ENCODE measurements around the gene RAB8B.

DNA sequence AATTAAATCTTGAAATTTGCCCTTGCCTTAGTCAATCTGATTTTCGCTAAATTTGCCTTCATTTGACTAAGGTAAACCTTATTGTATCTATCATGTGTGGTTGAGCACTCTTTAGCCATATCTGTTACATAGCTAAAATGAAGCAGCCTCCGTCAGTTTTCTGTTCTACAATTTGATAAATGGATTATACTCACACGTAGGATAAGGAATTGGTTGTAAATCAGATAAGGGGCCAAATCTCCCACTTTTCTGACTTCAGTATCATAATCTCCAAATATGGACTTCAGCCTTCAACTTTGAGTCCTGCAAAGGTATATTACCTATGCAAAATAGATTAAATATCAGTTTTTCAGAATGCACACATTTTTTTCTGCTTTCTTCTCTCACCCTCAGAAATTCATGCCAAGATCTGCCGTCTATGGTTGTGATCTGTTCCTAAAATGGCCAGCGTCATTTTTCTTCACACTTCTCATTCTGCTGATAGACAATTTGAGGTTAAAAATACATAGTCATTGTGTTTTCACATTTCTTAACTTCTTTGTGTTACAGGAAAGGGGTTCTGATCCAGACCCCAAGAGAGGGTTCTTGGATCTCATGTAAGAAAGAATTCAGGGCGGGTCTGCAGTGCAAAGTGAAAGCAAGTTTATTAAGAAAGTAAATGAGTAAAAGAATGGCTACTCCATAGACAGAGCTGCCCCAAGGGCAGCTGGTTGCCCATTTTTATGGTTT, 36.9 kb downstream of the RAB8B start:
- TF ChIP-seq, protein P1, sequence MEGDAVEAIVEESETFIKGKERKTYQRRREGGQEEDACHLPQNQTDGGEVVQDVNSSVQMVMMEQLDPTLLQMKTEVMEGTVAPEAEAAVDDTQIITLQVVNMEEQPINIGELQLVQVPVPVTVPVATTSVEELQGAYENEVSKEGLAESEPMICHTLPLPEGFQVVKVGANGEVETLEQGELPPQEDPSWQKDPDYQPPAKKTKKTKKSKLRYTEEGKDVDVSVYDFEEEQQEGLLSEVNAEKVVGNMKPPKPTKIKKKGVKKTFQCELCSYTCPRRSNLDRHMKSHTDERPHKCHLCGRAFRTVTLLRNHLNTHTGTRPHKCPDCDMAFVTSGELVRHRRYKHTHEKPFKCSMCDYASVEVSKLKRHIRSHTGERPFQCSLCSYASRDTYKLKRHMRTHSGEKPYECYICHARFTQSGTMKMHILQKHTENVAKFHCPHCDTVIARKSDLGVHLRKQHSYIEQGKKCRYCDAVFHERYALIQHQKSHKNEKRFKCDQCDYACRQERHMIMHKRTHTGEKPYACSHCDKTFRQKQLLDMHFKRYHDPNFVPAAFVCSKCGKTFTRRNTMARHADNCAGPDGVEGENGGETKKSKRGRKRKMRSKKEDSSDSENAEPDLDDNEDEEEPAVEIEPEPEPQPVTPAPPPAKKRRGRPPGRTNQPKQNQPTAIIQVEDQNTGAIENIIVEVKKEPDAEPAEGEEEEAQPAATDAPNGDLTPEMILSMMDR (IDR thresholded peaks at IDR 0.05; ENCODE audit: insufficient read depth, low read length, poor library complexity, severe bottlenecking): no peak
- TF ChIP-seq EZH2phosphoT487 (conservative IDR thresholded peaks at IDR 0.05; ENCODE audit: low read length): no peak
